Spleen (tissue), 11 donors: ENCODE results near the gene VANGL2. TPM values are rescaled to one million over a fixed set of nuclear protein-coding genes. Genes with fewer than 3 reads are reported as not detected.
"Not testable (repeated sequence)": the region's sequence is repeated elsewhere in the genome, so short reads cannot be mapped to it uniquely, and the experiment has no call there.

ENCODE experiments used
- DNase-seq: peaks from one replicate; pipeline ENCODE4 v3.0.0-alpha.2; 2020
- H3K27ac ChIP-seq, 8 donors: fragments of 200-600 bp; sonication (generic) in 7 of 8; 1 replicate in 4 of 8; 2 replicates in 4 of 8; pipeline versions ENCODE4 v1.5.0 to v1.8.0; 2016 to 2021; ENCODE audit warnings: inconsistent platforms in 4 of 8, mild to moderate bottlenecking in 4 of 8, moderate library complexity in 1 of 8
- H3K27me3 ChIP-seq, 7 donors: fragments of 200-600 bp; sonication (generic) in 6 of 7; replicated peaks in 1 of 7; 1 replicate in 4 of 7; 2 replicates in 3 of 7; pipeline versions ENCODE4 v1.5.0 to v1.8.0; 2016 to 2021; ENCODE audit warnings: inconsistent platforms in 3 of 7, mild to moderate bottlenecking in 1 of 7
- H3K36me3 ChIP-seq, 6 donors: fragments of 200-600 bp; sonication (generic) in 5 of 6; 1 replicate in 4 of 6; 2 replicates in 2 of 6; pipeline versions ENCODE4 v1.5.0 to v1.8.0; 2016 to 2021; ENCODE audit warnings: inconsistent platforms in 2 of 6
- H3K4me1 ChIP-seq, 6 donors: fragments of 200-600 bp; sonication (generic) in 5 of 6; 1 replicate in 3 of 6; 2 replicates in 3 of 6; pipeline versions ENCODE4 v1.5.0 to v1.8.0; 2016 to 2021; ENCODE audit warnings: inconsistent platforms in 3 of 6
- H3K4me3 ChIP-seq, 8 donors: fragments of 200-600 bp; sonication (generic) in 7 of 8; 1 replicate in 4 of 8; 2 replicates in 4 of 8; pipeline versions ENCODE4 v1.5.0 to v1.8.0; 2016 to 2021; ENCODE audit warnings: inconsistent platforms in 4 of 8, mild to moderate bottlenecking in 4 of 8, moderate library complexity in 2 of 8
- H3K9me3 ChIP-seq, 8 donors: fragments of 200-600 bp; sonication (generic) in 7 of 8; 1 replicate in 4 of 8; 2 replicates in 4 of 8; pipeline versions ENCODE4 v1.5.0 to v1.8.0; 2016 to 2021; ENCODE audit warnings: inconsistent platforms in 4 of 8
- CTCF ChIP-seq, 11 experiments: fragments of 200-600 bp in 7 of 11; fragments of 450-650 bp in 4 of 11; sonication (generic) in 4 of 11; IDR thresholded peaks in 8 of 11; conservative IDR thresholded peaks in 3 of 11; 1 replicate in 7 of 11; 2 replicates in 4 of 11; pipeline versions ENCODE4 v1.4.0 to v1.8.0; 2016 to 2021; ENCODE audit warnings: antibody characterized with exemption in 11 of 11, inconsistent platforms in 4 of 11, mild to moderate bottlenecking in 1 of 11
- POLR2A ChIP-seq, 3 donors: fragments of 450-650 bp; IDR thresholded peaks; one replicate each; pipeline ENCODE4 v1.5.1; 2017; ENCODE audit warnings: antibody characterized with exemption in 3 of 3, mild to moderate bottlenecking in 1 of 3
- POLR2AphosphoS5 ChIP-seq, 3 donors: sonication (generic); formaldehyde crosslinking; IDR thresholded peaks; one replicate each; pipeline ENCODE4 v1.5.1; 2017; ENCODE audit warnings: antibody characterized with exemption in 3 of 3
- WGBS, 5 donors: extraction: QIAGEN DNeasy Blood & Tissue Kit in 3 of 5; methylation state at CpG; one replicate each; pipeline versions ENCODE4 v1.1.5 to v1.1.7; 2013 to 2018; 5-methylcytosine and 5-hydroxymethylcytosine counted together
- intact Hi-C: fragments of 100-400 bp; cut with DNase I; formaldehyde crosslinking; loops from one replicate; pipeline ENCODE4 v1.15.0; 2023; ENCODE audit warnings: low total_unique reads
- polyA plus RNA-seq, 3 donors: library from polyadenylated mRNA; stranded (reverse); fragments of 200-250 nt; gene quantifications; one replicate each; pipeline ENCODE4 v1.2.1, GENCODE V29; 2013
- total RNA-seq, 7 donors: library from RNA; depleted of rRNA in 3 of 7; stranded (reverse); fragments of >200 nt in 3 of 7; fragmentation: NEBNext Ultra II Directional in 4 of 7; extraction: Animal tissue kit (Norgen Biotek cat#: 25700) in 4 of 7; gene quantifications; one replicate each; pipeline versions ENCODE4 v1.1.0 to v1.2.1, GENCODE V29; 2016 to 2021
- donor health status: healthy with polysubstance abuse.
- donor health status: DM: no; HTN: no; CAD: no; lungs with moderate emphysema.
- donor health status: DM: no; HTN: no; CAD: no.
- donor health status: Bipolar disorder and iron deficiency.
- donor health status: healthy.
- donor health status: DM: no; HTN: no; CAD: no.
- donor health status: DM: yes; HTN: yes; CAD: no.

Gene VANGL2
- total and polyA plus RNA-seq, 10 donors: 0.65 to 7.7 (median 2.0) TPM

DNA sequence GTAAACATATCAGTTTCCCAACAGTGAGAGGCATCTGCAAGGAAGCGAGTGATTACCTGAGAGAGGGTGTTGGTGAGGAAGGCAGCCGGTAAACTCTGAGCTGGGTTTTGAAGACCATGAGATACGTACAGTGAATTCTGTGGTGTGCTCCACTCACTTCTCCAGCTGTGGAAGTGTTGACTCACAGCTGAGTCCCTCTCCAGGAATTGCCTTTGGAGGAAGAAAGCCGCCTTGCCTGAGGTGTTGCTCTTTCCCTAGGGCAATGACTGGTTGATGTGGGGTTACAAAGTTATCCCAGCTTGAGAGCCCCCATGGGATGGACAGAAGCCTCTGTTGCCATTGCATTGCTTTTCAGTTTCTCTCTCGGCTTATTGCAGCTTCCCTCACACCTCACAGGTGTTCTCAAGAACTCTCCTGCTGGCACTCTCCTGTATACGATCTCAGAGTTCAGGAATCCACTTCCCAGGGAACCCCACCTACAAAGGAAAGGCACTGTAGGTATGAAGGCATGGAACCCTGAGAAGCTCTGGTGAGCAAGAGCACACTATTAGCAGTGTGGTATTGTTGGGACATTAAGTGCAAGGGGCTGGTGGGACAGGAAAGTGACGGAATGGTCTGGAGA lies 22.7 kb upstream of the VANGL2 start:
- intact Hi-C loops: loop anchor here (5.0 kb wide), 1 partner anchor 185 kb away; the partner anchor contains the start of gene CASQ1
- no peak overlapping the region for H3K4me3 ChIP-seq
- DNase-seq: no peak
- H3K4me1 ChIP-seq: peaks cover 8 to 21% (median 17%) of the 10 kb centered on the region in 6 donors
- TF ChIP-seq POLR2A (IDR thresholded peaks at IDR 0.05) (no peak), POLR2AphosphoS5 (IDR thresholded peaks at IDR 0.05) (no peak), CTCF (IDR thresholded peaks at IDR 0.05 in 8 of 11, conservative IDR thresholded peaks at IDR 0.05 in 3 of 11) (no peak)
- WGBS, 5 donors: 81 to 89% (median 86%) methylated on average over 7 of the region's 7 CpGs
- H3K9me3 ChIP-seq: no peaks in the 10 kb centered on the region
- no peak overlapping the region for H3K27ac ChIP-seq
- H3K27me3 ChIP-seq: no peaks in the 10 kb centered on the region
- no peaks in the 10 kb centered on the region for H3K36me3 ChIP-seq

- H3K4me3 ChIP-seq, intact Hi-C loops, DNase-seq, H3K27me3 ChIP-seq, H3K9me3 ChIP-seq, H3K27ac ChIP-seq, H3K4me1 ChIP-seq, H3K36me3 ChIP-seq: not testable (repeated sequence)
- WGBS, 5 donors: 93 to 100% (median 97%) methylated on average over 2 of the region's 2 CpGs
Measured at GRCh38 chr1:160384812-160385211, 15.6 kb upstream of the VANGL2 start.

DNA sequence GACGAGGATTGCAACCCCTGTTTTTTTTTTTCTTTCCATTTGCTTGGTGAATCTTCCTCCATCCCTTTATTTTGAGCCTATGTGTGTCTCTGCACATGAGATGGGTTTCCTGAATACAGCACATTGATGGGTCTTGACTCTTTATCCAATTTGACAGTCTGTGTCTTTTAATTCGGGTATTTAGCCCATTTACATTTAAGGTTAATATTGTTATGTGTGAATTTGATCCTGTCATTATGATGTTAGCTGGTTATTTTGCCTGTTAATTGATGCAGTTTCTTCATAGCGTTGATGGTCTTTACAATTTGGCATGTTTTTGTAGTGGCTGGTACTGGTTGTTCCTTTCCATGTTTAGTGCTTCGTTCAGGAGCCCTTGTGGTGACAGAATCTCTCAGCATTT lies 12.0 kb upstream of the VANGL2 start:
- H3K9me3 ChIP-seq, DNase-seq, H3K36me3 ChIP-seq, H3K4me3 ChIP-seq, H3K27me3 ChIP-seq, H3K4me1 ChIP-seq, H3K27ac ChIP-seq, intact Hi-C loops: not testable (repeated sequence)
- 52 to 87% (median 79%) methylated on average over 3 to 4 of the region's 4 CpGs for WGBS, 5 donors

- WGBS, 5 donors: 86 to 95% (median 89%) methylated on average over 8 of the region's 8 CpGs
Measured at GRCh38 chr1:160394673-160395072, 5.7 kb upstream of the VANGL2 start.

GRCh38 chr1:160397651-160398050 lies 2.7 kb upstream of the VANGL2 start:
- intact Hi-C loops: no loop called here
- no peak for TF ChIP-seq CTCF (IDR thresholded peaks at IDR 0.05 in 8 of 11, conservative IDR thresholded peaks at IDR 0.05 in 3 of 11)
- no peak for TF ChIP-seq POLR2A (IDR thresholded peaks at IDR 0.05)
- TF ChIP-seq POLR2AphosphoS5 (IDR thresholded peaks at IDR 0.05): no peak
- WGBS, 5 donors: 68 to 82% (median 77%) methylated on average over 1 of the region's 1 CpG
- no peak for DNase-seq
- H3K4me1 ChIP-seq: peaks cover 0 to 29% (median 18%) of the 10 kb centered on the region in 6 donors
- peaks cover 0 to 33% (median 15%) of the 10 kb centered on the region in 7 donors for H3K27me3 ChIP-seq
- H3K27ac ChIP-seq: no peak overlapping the region
- no peaks in the 10 kb centered on the region for H3K36me3 ChIP-seq
- no peaks in the 10 kb centered on the region for H3K9me3 ChIP-seq
- no peak overlapping the region for H3K4me3 ChIP-seq

More at GRCh38 chr1:160394673-160395072, 5.7 kb upstream of the VANGL2 start:
- no peaks in the 10 kb centered on the region for H3K36me3 ChIP-seq
- no peaks in the 10 kb centered on the region for H3K9me3 ChIP-seq
- TF ChIP-seq POLR2AphosphoS5 (IDR thresholded peaks at IDR 0.05) (no peak), CTCF (IDR thresholded peaks at IDR 0.05 in 8 of 11, conservative IDR thresholded peaks at IDR 0.05 in 3 of 11) (no peak), POLR2A (IDR thresholded peaks at IDR 0.05) (no peak)
- no peak for DNase-seq
- no peak overlapping the region for H3K27ac ChIP-seq
- no peak overlapping the region for H3K4me3 ChIP-seq
- intact Hi-C loops: no loop called here
- peaks cover 0 to 4% (median 0%) of the 10 kb centered on the region in 6 donors for H3K4me1 ChIP-seq
- H3K27me3 ChIP-seq: peaks cover 0 to 8% (median 2%) of the 10 kb centered on the region in 7 donors
